A673 (cell line): ENCODE results near the gene NDC1.

Experiments used
- CTCF ChIP-seq: fragments of 300-800, 200-600 bp; sonication (generic); conservative IDR thresholded peaks from 2 replicates; pipeline ENCODE4 v1.5.1; 2017; ENCODE audit warnings: low read depth, mild to moderate bottlenecking, antibody characterized with exemption, low read length, moderate library complexity, mixed read lengths
- EZH2 ChIP-seq: fragments of 200-600 bp; sonication (generic); IDR thresholded peaks from 2 replicates; pipeline ENCODE4 v1.6.1; 2017; ENCODE audit warnings: borderline replicate concordance, low read depth, mild to moderate bottlenecking, mixed read lengths, antibody characterized with exemption, low read length; ENCODE audit not compliant: poor library complexity, severe bottlenecking

DNA sequence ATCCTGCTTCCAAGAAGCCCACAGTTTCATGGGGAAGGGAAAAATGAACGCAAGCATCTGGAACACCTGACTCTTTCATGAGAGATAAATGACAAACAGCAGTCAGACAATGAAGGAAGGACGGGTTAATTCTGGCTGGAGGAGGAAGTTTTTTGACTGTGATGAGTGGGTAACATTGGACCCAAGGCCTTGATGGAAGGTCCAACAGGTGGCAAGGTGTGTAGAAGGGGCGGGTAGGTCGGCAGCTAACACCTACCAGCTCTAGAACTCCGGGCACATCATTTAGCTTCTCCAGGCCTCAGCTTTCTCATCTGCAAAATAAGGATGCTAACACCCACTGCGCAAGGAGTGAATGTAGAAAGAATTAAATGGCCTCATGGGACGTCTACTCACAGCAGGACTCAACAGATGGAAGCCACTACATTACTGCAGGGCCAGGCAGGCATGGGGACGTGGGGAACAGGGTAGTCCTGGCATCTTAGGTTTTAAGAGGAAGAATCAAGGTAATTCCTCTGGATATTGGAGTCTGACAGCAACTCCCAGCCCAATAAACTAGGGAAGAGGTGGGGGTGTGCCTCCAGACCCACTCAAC, 112.0 kb downstream of the NDC1 start:
- TF ChIP-seq CTCF (no peak), EZH2 (no peak)
